ENCODE results near the gene CENPF. TPM values are rescaled to one million over a fixed set of nuclear protein-coding genes. Genes with fewer than 3 reads are reported as not detected.

Gene CENPF
- total and polyA plus RNA-seq, 9 of the 15 experiments (the other 6 are each of a cell fraction or from before 2014, with no cell fraction given), result 50.6 to 180 (median 98.3) TPM

DNA sequence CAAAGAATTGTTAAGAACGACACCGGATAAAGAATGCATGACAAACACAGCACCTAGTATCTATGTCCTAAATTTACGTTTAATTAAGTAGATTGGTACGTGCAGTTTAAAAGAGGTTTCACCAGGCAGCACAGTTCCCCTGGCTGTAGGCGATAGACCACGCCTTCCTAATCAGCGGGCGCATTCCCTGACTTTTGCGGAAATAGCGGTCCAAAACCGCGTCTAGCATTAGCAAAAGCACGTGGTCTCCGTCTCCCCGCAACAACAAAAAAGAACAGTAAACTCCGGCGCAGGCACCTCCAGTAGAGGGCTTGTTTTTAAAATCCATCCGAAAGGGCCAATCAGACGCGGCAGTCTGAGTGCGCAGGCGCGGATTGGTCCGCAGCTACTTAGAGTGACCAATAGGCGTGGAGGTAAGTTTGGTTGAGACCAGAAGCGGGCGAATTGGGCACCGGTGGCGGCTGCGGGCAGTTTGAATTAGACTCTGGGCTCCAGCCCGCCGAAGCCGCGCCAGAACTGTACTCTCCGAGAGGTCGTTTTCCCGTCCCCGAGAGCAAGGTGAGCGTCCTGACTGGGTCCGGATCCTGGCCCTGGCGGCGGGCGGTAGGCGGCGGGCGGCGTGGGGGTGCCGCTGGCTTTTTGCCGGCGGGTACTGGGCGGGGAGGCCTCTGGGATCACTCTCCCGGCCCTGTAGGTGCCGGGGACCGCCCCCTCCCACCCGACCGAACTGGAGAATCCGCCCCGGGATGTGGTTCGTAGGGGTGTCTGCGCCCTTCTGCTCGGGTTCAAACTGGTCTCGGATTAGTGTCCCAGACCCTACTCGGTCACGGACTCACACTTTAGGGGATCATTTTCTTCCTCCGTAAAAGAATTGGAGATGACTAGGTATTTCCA lies at the start of gene CENPF (continued):
- TF ChIP-seq CTCF (IDR thresholded peaks at IDR 0.05 in 2 of 3, conservative IDR thresholded peaks at IDR 0.05 in 1 of 3; ENCODE audit: insufficient read depth in 2 of 3, low read depth in 1 of 3, low read length in 3 of 3) (peak in 2 of 3 experiments; percentile 23 to 33; a peak in 2 of 6 replicates), CHD7 (IDR thresholded peaks at IDR 0.05; ENCODE audit: low read depth, low read length) (no peak), SNAPC5 (CRISPR knock-in tag; IDR thresholded peaks at IDR 0.05) (no peak), KDM4B (IDR thresholded peaks at IDR 0.05; ENCODE audit: borderline replicate concordance in 2 of 2, low read depth in 1 of 2) (peak in 1 of 2 experiments; percentile 67; a peak in 1 of 4 replicates), ZNF583 (CRISPR knock-in tag; IDR thresholded peaks at IDR 0.05) (no peak), E4F1 (CRISPR knock-in tag; IDR thresholded peaks at IDR 0.05; ENCODE audit: borderline replicate concordance) (no peak)
- TF ChIP-seq, protein P1, sequence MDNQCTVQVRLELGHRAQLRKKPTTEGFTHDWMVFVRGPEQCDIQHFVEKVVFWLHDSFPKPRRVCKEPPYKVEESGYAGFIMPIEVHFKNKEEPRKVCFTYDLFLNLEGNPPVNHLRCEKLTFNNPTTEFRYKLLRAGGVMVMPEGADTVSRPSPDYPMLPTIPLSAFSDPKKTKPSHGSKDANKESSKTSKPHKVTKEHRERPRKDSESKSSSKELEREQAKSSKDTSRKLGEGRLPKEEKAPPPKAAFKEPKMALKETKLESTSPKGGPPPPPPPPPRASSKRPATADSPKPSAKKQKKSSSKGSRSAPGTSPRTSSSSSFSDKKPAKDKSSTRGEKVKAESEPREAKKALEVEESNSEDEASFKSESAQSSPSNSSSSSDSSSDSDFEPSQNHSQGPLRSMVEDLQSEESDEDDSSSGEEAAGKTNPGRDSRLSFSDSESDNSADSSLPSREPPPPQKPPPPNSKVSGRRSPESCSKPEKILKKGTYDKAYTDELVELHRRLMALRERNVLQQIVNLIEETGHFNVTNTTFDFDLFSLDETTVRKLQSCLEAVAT (IDR thresholded peaks at IDR 0.05), result peak in 1 of 2 experiments; percentile 94; a peak in 2 of 4 replicates
